Measurements from ENCODE around the gene MEGF6. TPM values are rescaled to one million over a fixed set of nuclear protein-coding genes. Genes with fewer than 3 reads are reported as not detected.

The MEGF6 gene
- total and polyA plus RNA-seq, 2 of the 8 experiments (the other 6 are each of a cell fraction or from before 2014, with no cell fraction given): 4.1 to 14.8 TPM

DNA sequence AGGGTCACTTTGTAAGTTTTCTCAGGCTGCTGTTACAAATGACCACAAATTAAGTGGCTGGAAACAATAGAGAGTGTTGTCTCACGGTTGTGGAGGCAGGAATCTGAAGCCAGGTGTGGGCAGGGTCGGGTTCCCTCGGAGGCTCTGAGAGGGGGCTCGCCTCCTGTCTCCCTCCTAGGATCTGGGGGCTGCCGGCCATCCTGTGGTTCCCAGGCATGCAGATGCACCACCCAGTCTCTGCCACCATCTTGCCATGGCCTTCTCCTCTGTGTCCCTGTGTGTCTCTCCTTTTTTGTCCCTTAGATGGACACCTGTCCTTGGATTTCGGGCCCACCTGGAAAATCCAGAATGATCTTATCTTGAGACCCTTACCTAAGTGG lies 45.8 kb upstream of the MEGF6 start (continued):
- TF ChIP-seq BACH1 (IDR thresholded peaks at IDR 0.05; ENCODE audit: low read length): no peak
- no peak for TF ChIP-seq HDAC6 (IDR thresholded peaks at IDR 0.05; ENCODE audit: low read depth, low read length)
- no peak for TF ChIP-seq KDM1A (IDR thresholded peaks at IDR 0.05; ENCODE audit: borderline replicate concordance, low read length)
- TF ChIP-seq GTF2F1 (IDR thresholded peaks at IDR 0.05; ENCODE audit: borderline replicate concordance, low read depth, low read length): no peak
- no peak for TF ChIP-seq EZH2 (IDR thresholded peaks at IDR 0.05; ENCODE audit: low read depth, low read length, severe bottlenecking)
- TF ChIP-seq MAFK (IDR thresholded peaks at IDR 0.05; ENCODE audit: low read depth, low read length): no peak

Measured in H1 (cell line).